Measurements from ENCODE around the gene COL23A1.

DNA sequence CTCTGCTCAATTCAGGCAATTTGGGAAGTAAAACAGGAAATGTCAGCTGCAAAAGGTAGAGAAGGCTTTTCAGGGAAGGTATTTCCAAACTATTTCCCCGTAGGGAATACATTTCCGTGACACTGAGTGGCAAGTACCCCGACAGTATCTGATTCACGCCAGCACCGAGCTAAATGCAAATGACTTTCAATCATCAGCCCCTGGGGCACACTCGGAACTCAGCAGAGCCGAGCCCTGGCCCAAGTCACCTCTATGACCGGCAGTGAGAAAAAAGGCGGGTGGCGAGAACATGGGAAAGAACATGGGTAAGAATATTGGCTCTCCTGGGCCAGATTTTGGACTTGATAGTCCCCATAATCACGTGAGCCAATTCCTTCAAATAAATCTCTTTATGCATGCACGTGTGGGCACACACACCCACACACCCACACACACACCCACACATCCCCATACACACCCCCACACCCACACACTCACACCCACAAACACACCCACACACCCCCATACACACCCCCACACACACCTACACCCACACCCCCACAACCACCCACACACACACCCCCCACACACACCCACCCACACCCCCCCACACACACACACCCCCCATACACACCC lies 43.0 kb downstream of the COL23A1 start:
- no peak for TF ChIP-seq EZH2phosphoT487 (IDR thresholded peaks at IDR 0.05; ENCODE audit: low read depth, severe bottlenecking, unreplicated experiment)
- TF ChIP-seq, protein P1, sequence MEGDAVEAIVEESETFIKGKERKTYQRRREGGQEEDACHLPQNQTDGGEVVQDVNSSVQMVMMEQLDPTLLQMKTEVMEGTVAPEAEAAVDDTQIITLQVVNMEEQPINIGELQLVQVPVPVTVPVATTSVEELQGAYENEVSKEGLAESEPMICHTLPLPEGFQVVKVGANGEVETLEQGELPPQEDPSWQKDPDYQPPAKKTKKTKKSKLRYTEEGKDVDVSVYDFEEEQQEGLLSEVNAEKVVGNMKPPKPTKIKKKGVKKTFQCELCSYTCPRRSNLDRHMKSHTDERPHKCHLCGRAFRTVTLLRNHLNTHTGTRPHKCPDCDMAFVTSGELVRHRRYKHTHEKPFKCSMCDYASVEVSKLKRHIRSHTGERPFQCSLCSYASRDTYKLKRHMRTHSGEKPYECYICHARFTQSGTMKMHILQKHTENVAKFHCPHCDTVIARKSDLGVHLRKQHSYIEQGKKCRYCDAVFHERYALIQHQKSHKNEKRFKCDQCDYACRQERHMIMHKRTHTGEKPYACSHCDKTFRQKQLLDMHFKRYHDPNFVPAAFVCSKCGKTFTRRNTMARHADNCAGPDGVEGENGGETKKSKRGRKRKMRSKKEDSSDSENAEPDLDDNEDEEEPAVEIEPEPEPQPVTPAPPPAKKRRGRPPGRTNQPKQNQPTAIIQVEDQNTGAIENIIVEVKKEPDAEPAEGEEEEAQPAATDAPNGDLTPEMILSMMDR (IDR thresholded peaks at IDR 0.05; ENCODE audit: poor library complexity): no peak

Measured in hepatocyte (in vitro differentiated cells).